H9 (cell line): ENCODE data around the gene SDF2L1. TPM values are rescaled to one million over a fixed set of nuclear protein-coding genes. Genes with fewer than 3 reads are reported as not detected.

Experiments used
- DNase-seq: peaks from one replicate; pipeline ENCODE4 v3.0.0-alpha.2; 2017
- H2AFZ ChIP-seq: one replicate; pipeline ENCODE4 v1.6.1; 2013; ENCODE audit warnings: mild to moderate bottlenecking, low read length, control low read depth, moderate library complexity
- H2AK5ac ChIP-seq: 2 replicates; pipeline ENCODE4 v1.6.1; 2013; ENCODE audit warnings: low read length, control low read depth, mixed read lengths; ENCODE audit not compliant: insufficient read length
- H2BK120ac ChIP-seq: one replicate; pipeline ENCODE4 v1.6.1; 2013; ENCODE audit warnings: low read depth, mild to moderate bottlenecking, low read length, control low read depth, inconsistent platforms; ENCODE audit not compliant: poor library complexity, severe bottlenecking
- H2BK12ac ChIP-seq: 2 replicates; pipeline ENCODE4 v1.6.1; 2013; ENCODE audit warnings: low read length, control low read depth, mixed read lengths, low read depth; ENCODE audit not compliant: insufficient read length
- H2BK15ac ChIP-seq: 2 replicates; pipeline ENCODE4 v1.6.1; 2013; ENCODE audit warnings: low read depth, low read length, control low read depth
- H2BK20ac ChIP-seq: one replicate; pipeline ENCODE4 v1.6.1; 2013; ENCODE audit warnings: low read depth, mild to moderate bottlenecking, low read length, control low read depth, inconsistent platforms; ENCODE audit not compliant: poor library complexity, severe bottlenecking
- H2BK5ac ChIP-seq: 2 replicates; pipeline ENCODE4 v1.6.1; 2013; ENCODE audit warnings: low read length, control low read depth, mixed read lengths; ENCODE audit not compliant: insufficient read length
- H3K14ac ChIP-seq: 2 replicates; pipeline ENCODE4 v1.6.1; 2013; ENCODE audit warnings: low read length, control low read depth; ENCODE audit not compliant: insufficient read depth
- H3K18ac ChIP-seq: 2 replicates; pipeline ENCODE4 v1.6.1; 2013; ENCODE audit warnings: low read depth, mild to moderate bottlenecking, mixed read lengths, low read length, control low read depth; ENCODE audit not compliant: insufficient read length
- H3K23ac ChIP-seq: 2 replicates; pipeline ENCODE4 v1.6.1; 2013; ENCODE audit warnings: low read length, control low read depth, mixed read lengths, low read depth; ENCODE audit not compliant: insufficient read length
- H3K23me2 ChIP-seq: 2 replicates; pipeline ENCODE4 v1.6.1; 2013; ENCODE audit warnings: low read depth, mild to moderate bottlenecking, mixed read lengths, low read length, control low read depth; ENCODE audit not compliant: insufficient read length, poor library complexity, severe bottlenecking
- H3K27ac ChIP-seq: 2 replicates; pipeline ENCODE4 v1.5.1; 2013; ENCODE audit warnings: low read length, control low read depth, mixed read lengths, low read depth; ENCODE audit not compliant: insufficient read length
- H3K27me3 ChIP-seq: 2 replicates; pipeline ENCODE4 v1.6.1; 2013; ENCODE audit warnings: low read length, control low read depth, inconsistent platforms; ENCODE audit not compliant: insufficient read depth
- H3K4ac ChIP-seq: 2 replicates; pipeline ENCODE4 v1.6.1; 2013; ENCODE audit warnings: low read depth, mild to moderate bottlenecking, control low read depth, inconsistent platforms, low read length, moderate library complexity
- H3K4me1 ChIP-seq: 2 replicates; pipeline ENCODE4 v1.6.1; 2013; ENCODE audit warnings: low read length, control low read depth, inconsistent platforms; ENCODE audit not compliant: insufficient read depth
- H3K4me2 ChIP-seq: 2 replicates; pipeline ENCODE4 v1.6.1; 2013; ENCODE audit warnings: low read length, control low read depth, mixed read lengths; ENCODE audit not compliant: insufficient read length, insufficient read depth
- H3K56ac ChIP-seq: 2 replicates; pipeline ENCODE4 v1.6.1; 2013; ENCODE audit warnings: low read depth, mild to moderate bottlenecking, mixed read lengths, low read length, control low read depth; ENCODE audit not compliant: insufficient read length
- H3K79me1 ChIP-seq: 2 replicates; pipeline ENCODE4 v1.6.1; 2013; ENCODE audit warnings: low read depth, mild to moderate bottlenecking, moderate library complexity, low read length, control low read depth, inconsistent platforms; ENCODE audit not compliant: insufficient read depth, poor library complexity, severe bottlenecking
- H3K79me2 ChIP-seq: 2 replicates; pipeline ENCODE4 v1.6.1; 2013; ENCODE audit warnings: low read length, control low read depth, inconsistent platforms; ENCODE audit not compliant: insufficient read depth
- H3K9ac ChIP-seq: 2 replicates; pipeline ENCODE4 v1.6.1; 2013; ENCODE audit warnings: low read length, control low read depth, mixed read lengths; ENCODE audit not compliant: insufficient read length; ENCODE audit errors: extremely low read depth
- H3K9me3 ChIP-seq: one replicate; pipeline ENCODE4 v1.6.1; 2013; ENCODE audit warnings: low read depth, low read length, inconsistent platforms; ENCODE audit not compliant: control insufficient read depth
- H3T11ph ChIP-seq: one replicate; pipeline ENCODE4 v1.6.1; 2013; ENCODE audit warnings: mild to moderate bottlenecking, low read length, control low read depth, inconsistent platforms
- H4K20me1 ChIP-seq: one replicate; pipeline ENCODE4 v1.6.1; 2013; ENCODE audit not compliant: control insufficient read depth, insufficient read length, insufficient read depth
- H4K5ac ChIP-seq: 2 replicates; pipeline ENCODE4 v1.6.1; 2013; ENCODE audit warnings: low read depth, mild to moderate bottlenecking, mixed read lengths, low read length, control low read depth; ENCODE audit not compliant: insufficient read length
- H4K8ac ChIP-seq: replicated peaks from 2 replicates; pipeline ENCODE4 v1.6.1; 2013; ENCODE audit warnings: low read length, control low read depth, mixed read lengths, low read depth; ENCODE audit not compliant: insufficient read length
- H4K91ac ChIP-seq: 2 replicates; pipeline ENCODE4 v1.6.1; 2013; ENCODE audit warnings: low read depth, mild to moderate bottlenecking, moderate library complexity, mixed read lengths, low read length, control low read depth; ENCODE audit not compliant: insufficient read length
- H3K27ac Mint-ChIP-seq, 3 experiments: 2 replicates in 2 of 3; 3 replicates in 1 of 3; pipeline ENCODE4 v1.8.0; 2020 to 2021; ENCODE audit warnings: mixed read lengths in 3 of 3, mild to moderate bottlenecking in 1 of 3, moderate library complexity in 1 of 3
- H3K27me3 Mint-ChIP-seq: 2 replicates; pipeline ENCODE4 v1.8.0; 2021; ENCODE audit warnings: low read depth, mild to moderate bottlenecking, moderate library complexity, mixed read lengths
- H3K36me3 Mint-ChIP-seq, 3 experiments: 2 replicates in 2 of 3; 3 replicates in 1 of 3; pipeline ENCODE4 v1.8.0; 2020 to 2021; ENCODE audit warnings: low read depth in 3 of 3, mixed read lengths in 3 of 3; ENCODE audit not compliant: insufficient read depth in 1 of 3
- H3K4me1 Mint-ChIP-seq, 2 experiments: 2 replicates each; pipeline ENCODE4 v1.8.0; 2020; ENCODE audit warnings: mixed read lengths in 2 of 2
- H3K4me3 Mint-ChIP-seq, 2 experiments: 2 replicates in 1 of 2; 3 replicates in 1 of 2; pipeline ENCODE4 v1.8.0; 2020 to 2021; ENCODE audit warnings: mild to moderate bottlenecking in 2 of 2, mixed read lengths in 2 of 2, moderate library complexity in 1 of 2
- H3K9me3 Mint-ChIP-seq, 2 experiments: 2 replicates in 1 of 2; 3 replicates in 1 of 2; pipeline ENCODE4 v1.8.0; 2020; ENCODE audit warnings: mild to moderate bottlenecking in 2 of 2, mixed read lengths in 2 of 2, moderate library complexity in 1 of 2
- WGBS: extraction: QIAGEN DNeasy Blood & Tissue Kit; methylation state at CpG from one replicate; pipeline ENCODE4 v1.1.7; 2013; ENCODE audit warnings: missing lambda C conversion rate, low lambda C conversion rate, mixed read lengths; ENCODE audit not compliant: insufficient read length; ENCODE audit errors: extremely low coverage; 5-methylcytosine and 5-hydroxymethylcytosine counted together
- total RNA-seq: library from RNA; stranded (reverse); gene quantifications from 2 replicates; pipeline ENCODE4 v1.2.1, GENCODE V29; 2021
- TF ChIP-seq, protein P1 (sequence below): fragments of 200-600 bp; sonication (generic); conservative IDR thresholded peaks from 3 replicates; pipeline ENCODE4 v1.8.0; 2021; ENCODE audit warnings: antibody characterized with exemption, mild to moderate bottlenecking

Gene SDF2L1
- total RNA-seq, 1 experiment from 2014 or later, result 36.0 TPM

DNA sequence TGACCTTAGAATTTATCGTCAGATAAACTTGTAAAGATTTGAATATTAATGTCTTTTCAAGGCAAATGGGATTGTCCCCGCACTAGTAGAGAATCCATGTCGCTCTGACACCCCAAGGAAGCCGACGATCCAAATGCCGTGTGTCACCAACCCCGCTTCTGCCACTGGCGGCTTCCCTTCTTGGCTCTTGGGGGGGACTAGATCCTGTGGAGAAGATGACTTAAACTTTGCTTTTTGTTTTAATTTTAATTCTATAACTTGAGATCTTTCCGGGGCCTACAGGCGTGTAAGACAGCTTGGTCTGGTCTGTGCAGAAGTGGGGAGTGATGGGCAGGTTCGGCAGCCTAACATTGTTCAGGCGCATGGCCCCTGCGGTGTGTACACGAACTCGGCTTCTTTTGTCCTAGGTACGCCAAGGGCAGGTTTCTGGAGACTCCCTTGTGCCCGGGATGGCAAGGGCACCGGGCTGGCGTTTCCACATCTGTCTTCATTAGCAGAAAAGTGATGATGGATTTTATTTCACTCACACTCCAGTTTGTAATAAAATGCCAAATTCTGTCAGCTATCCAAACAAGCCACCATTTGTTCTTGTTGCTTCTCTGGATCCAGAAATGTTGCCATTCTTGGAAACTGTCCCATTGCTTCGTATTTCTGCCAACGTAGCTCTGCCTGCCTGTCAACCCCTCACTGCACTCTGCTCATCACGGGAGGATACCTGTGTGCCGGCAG is 19.0 kb upstream of the SDF2L1 start:
- Histone ChIP-seq H3K18ac (no peak overlapping the region), H3K9ac (no peak overlapping the region), H2BK20ac (no peak overlapping the region), H2AFZ (no peak overlapping the region), H3K9me3 (no peaks in the 10 kb centered on the region), H3K14ac (no peak overlapping the region), H4K91ac (no peak overlapping the region), H2BK15ac (no peak overlapping the region), H3K27me3 (no peaks in the 10 kb centered on the region), H3K23me2 (no peaks in the 10 kb centered on the region), H3K79me1 (no peaks in the 10 kb centered on the region), H4K20me1 (no peaks in the 10 kb centered on the region), H2BK12ac (no peak overlapping the region), H3T11ph (no peak overlapping the region), H4K5ac (no peak overlapping the region), H3K27ac (no peak overlapping the region), H2BK120ac (no peak overlapping the region), H3K4me1 (no peaks in the 10 kb centered on the region; the same call in none of the 2 replicates), H3K4ac (no peak overlapping the region), H3K4me2 (no peak overlapping the region), H2BK5ac (no peak overlapping the region), H2AK5ac (no peak overlapping the region), H3K23ac (no peak overlapping the region), H3K56ac (no peak overlapping the region), H4K8ac (no peak overlapping the region), H3K79me2 (no peaks in the 10 kb centered on the region)
- Mint-ChIP-seq H3K4me3 (no peak overlapping the region), H3K36me3 (peaks cover 5 to 43% (median 28%) of the 10 kb centered on the region in 3 experiments; a peak in 6 of 7 replicates), H3K27ac (peak overlapping the region in 2 of 3 experiments; percentile 71 to 75; a peak in 4 of 7 replicates), H3K9me3 (no peaks in the 10 kb centered on the region), H3K4me1 (peaks cover 11 to 14% of the 10 kb centered on the region in 2 experiments), H3K27me3 (peaks cover 1% of the 10 kb centered on the region; the same call in 1 of the 2 replicates)
- TF ChIP-seq, protein P1, sequence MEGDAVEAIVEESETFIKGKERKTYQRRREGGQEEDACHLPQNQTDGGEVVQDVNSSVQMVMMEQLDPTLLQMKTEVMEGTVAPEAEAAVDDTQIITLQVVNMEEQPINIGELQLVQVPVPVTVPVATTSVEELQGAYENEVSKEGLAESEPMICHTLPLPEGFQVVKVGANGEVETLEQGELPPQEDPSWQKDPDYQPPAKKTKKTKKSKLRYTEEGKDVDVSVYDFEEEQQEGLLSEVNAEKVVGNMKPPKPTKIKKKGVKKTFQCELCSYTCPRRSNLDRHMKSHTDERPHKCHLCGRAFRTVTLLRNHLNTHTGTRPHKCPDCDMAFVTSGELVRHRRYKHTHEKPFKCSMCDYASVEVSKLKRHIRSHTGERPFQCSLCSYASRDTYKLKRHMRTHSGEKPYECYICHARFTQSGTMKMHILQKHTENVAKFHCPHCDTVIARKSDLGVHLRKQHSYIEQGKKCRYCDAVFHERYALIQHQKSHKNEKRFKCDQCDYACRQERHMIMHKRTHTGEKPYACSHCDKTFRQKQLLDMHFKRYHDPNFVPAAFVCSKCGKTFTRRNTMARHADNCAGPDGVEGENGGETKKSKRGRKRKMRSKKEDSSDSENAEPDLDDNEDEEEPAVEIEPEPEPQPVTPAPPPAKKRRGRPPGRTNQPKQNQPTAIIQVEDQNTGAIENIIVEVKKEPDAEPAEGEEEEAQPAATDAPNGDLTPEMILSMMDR, result no peak
- no CpG with 5 or more reads among the region's 23 CpGs for WGBS
- DNase-seq, result no peak
